HG02981 (cell line): ENCODE measurements around the gene SRF.

Experiments used
- ATAC-seq: cut with Tn5 transposase; IDR thresholded peaks from one replicate; pipeline ENCODE4 v1.9.1; 2021; ENCODE audit warnings: mild to moderate bottlenecking, moderate library complexity; ENCODE audit not compliant: unreplicated experiment

SRF gene

GRCh38 chr6:43146709-43147688 is 24.1 kb upstream of the SRF start:
- ATAC-seq: no peak

GRCh38 chr6:43147691-43148477 is 23.2 kb upstream of the SRF start:
- ATAC-seq: no peak

- no peak for ATAC-seq
These were observed 21.8 kb upstream of the SRF start for GRCh38 chr6:43149265-43149664.

GRCh38 chr6:43150051-43150751 is 20.9 kb upstream of the SRF start:
- no peak for ATAC-seq

- ATAC-seq: no peak
These were observed 11.5 kb upstream of the SRF start for GRCh38 chr6:43159599-43159998.

DNA sequence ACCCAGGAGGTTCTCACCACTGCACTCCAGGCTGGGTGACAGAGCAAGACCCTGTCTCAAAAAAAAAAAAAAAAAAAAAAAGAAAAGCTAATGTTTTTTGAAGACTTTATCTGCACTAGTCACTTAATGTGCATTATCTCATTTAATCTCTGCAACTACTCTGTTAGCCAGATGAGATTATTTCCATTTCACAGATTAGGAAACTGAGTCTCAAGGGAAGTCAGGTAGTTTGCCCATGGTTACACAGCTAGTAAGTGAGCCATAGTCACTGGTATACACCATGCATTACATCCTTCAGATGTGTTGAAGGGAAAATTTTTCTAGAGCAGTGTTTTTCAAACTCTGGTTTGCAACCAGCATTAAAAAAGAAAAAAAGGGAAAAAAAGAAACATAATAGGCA is 7.2 kb upstream of the SRF start:
- ATAC-seq: no peak

GRCh38 chr6:43170417-43170930 is 595 bp upstream of the SRF start:
- no peak for ATAC-seq

DNA sequence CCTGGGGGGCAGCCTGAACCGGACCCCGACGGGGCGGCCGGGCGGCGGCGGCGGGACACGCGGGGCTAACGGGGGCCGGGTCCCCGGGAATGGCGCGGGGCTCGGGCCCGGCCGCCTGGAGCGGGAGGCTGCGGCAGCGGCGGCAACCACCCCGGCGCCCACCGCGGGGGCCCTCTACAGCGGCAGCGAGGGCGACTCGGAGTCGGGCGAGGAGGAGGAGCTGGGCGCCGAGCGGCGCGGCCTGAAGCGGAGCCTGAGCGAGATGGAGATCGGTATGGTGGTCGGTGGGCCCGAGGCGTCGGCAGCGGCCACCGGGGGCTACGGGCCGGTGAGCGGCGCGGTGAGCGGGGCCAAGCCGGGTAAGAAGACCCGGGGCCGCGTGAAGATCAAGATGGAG is 636 bp downstream of the SRF start:
- no peak for ATAC-seq

DNA sequence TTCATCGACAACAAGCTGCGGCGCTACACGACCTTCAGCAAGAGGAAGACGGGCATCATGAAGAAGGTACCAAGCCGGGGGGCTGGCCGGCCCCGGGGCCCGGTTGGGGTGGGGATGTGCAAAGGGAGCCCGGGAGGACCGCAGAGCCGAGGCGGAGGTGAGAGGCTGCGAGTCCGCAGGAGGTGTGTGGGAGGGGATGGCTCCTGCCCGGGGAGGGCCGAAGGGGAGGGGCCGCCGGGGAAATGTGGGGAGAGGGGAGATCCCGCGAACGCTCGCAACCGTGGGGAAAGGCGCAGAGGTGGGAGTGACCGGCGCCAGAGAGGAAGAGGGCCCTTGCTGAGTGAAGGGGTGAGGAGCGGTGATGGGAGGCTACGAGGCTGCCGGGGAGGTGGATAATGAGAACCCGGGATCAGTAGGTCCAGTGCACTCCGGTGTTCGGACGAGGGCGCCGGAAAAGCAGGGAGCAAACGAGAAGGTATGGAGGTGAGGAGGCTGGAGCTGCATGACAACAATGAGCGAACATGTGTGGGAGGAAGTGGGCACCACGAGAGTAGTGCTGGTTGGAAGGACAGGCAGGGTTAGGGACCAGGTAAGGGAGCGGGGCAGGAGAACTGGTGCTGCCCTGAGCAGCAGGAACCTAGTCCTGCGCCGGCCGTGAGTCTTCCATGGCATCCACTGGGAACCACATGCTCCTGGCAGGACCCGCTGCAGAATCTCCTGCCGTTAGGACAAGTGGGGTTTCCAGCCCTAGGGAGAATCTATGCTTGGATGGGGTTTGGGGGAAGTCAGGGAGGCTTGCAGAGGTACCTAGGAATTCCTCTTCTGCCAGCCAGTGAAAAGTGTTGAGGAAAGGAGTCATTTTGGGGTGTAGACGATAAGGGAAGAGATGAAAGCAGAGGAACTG is 1.3 kb downstream of the SRF start:
- no peak for ATAC-seq

- no peak for ATAC-seq
These were observed 2.7 kb downstream of the SRF start for GRCh38 chr6:43173591-43174262.

DNA sequence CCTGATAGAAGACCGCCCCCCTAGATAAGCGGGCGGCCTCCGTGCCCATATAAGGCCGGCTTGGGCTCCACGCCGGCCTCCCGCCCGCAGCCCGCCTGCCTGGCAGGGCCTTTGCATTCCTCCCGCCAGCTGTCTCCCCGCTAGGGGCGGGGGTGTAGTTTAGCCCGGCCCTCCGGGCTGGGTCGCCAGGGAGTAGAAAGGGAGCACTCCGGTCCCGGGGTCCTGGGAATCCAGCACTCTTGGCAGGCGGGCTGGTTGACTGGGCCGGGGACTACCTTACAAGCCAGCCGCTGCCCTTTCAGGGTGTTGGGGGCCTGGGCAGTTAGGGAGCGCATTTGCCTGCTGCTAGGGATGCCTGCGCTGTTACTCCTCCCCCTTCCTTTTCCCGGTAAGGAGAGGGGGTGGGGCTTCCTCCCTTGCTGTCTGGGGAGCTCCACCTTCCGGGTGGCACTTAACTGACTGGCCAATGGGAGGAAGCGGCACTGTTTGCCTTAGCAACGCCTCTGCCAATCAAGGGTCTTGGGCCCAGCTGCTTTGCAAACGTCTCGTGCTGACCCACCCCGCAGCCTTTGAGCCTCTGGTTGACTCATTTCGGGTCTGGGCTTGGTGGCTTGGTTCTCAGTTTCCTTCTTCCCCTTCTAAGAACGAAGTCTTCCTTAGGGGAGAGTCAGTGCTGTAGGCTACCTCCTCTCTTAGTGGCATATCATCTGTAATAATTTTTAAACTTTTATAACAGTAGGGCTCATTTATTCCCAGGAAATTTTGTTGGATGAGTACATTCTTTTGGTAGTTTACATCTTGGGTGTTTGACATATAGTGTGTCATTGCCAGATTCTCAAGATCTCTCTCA is 3.4 kb downstream of the SRF start:
- peak; percentile 66 for ATAC-seq

- ATAC-seq: no peak
These were observed 4.8 kb downstream of the SRF start for GRCh38 chr6:43175676-43176422.

DNA sequence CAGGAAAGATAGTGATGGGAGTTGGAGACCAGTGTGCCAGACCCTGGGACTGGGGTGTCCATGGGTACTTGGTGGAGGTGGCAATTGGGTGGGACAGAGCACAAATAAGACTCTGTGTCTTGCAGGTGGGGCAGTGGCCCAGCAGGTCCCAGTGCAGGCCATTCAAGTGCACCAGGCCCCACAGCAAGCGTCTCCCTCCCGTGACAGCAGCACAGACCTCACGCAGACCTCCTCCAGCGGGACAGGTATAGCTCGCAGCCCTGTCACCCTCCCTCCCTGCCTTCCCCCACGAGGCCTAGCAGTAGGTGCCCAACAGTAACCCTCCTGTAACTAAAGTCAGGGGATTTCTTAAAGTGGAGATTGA is 5.3 kb downstream of the SRF start:
- no peak for ATAC-seq

- ATAC-seq: no peak
These were observed 7.1 kb downstream of the SRF start for GRCh38 chr6:43178150-43178549.

- ATAC-seq: no peak
These were observed 8.1 kb downstream of the SRF start for GRCh38 chr6:43178951-43179830.

DNA sequence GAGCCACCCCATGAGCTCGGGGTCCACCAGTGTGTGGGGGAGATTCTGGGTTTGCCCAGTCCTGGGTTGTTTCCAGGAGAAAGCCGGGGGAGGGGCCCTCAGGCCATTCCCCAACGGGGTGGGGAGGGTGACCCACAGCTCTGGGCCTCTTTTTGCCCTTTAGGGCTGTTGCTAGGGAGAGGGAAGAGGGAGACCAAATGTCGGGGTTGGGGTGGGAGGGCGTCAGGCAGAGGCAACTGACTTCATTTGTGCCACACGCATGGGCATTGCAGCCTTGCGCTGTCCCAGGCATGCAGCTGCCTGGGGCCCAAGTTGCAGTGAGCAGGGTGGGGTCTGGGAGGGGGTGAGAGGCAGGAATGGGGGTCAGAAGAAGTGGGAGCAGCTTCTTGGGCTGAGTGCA is 9.0 kb downstream of the SRF start:
- ATAC-seq: no peak

- ATAC-seq: no peak
These were observed 9.9 kb downstream of the SRF start for GRCh38 chr6:43180985-43181384.
